ENCODE data around the gene OTOF. TPM values are rescaled to one million over a fixed set of nuclear protein-coding genes. Genes with fewer than 3 reads are reported as not detected.

Gene OTOF
- total and polyA plus RNA-seq, 2 donors (not counting 1 experiment from before 2014, with no cell fraction given), result not detected

GRCh38 chr2:26495705-26496297, 17.9 kb upstream of the OTOF start:
- TF ChIP-seq EZH2 (IDR thresholded peaks at IDR 0.05; ENCODE audit: low read length, missing control alignments), result no peak
- TF ChIP-seq, protein P1, sequence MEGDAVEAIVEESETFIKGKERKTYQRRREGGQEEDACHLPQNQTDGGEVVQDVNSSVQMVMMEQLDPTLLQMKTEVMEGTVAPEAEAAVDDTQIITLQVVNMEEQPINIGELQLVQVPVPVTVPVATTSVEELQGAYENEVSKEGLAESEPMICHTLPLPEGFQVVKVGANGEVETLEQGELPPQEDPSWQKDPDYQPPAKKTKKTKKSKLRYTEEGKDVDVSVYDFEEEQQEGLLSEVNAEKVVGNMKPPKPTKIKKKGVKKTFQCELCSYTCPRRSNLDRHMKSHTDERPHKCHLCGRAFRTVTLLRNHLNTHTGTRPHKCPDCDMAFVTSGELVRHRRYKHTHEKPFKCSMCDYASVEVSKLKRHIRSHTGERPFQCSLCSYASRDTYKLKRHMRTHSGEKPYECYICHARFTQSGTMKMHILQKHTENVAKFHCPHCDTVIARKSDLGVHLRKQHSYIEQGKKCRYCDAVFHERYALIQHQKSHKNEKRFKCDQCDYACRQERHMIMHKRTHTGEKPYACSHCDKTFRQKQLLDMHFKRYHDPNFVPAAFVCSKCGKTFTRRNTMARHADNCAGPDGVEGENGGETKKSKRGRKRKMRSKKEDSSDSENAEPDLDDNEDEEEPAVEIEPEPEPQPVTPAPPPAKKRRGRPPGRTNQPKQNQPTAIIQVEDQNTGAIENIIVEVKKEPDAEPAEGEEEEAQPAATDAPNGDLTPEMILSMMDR (conservative IDR thresholded peaks at IDR 0.05 in 1 of 2, IDR thresholded peaks at IDR 0.05 in 1 of 2; ENCODE audit: low read depth in 1 of 2, low read length in 2 of 2), result no peak
- no peaks in the 10 kb centered on the region for H3K79me2 ChIP-seq (ENCODE audit: control insufficient read depth, insufficient read depth, low read length)
- H3K27me3 ChIP-seq (ENCODE audit: control insufficient read depth, insufficient read depth, low read length), result peaks cover 11% of the 10 kb centered on the region
- no peak overlapping the region for H3K4me3 ChIP-seq (replicated peaks in 1 of 4; ENCODE audit: control extremely low read depth in 1 of 4, insufficient read depth in 1 of 4, low read depth in 3 of 4, low read length in 4 of 4)
- H3K4me2 ChIP-seq (ENCODE audit: extremely low read depth, insufficient read depth, low read length), result no peak overlapping the region
- H2AFZ ChIP-seq (ENCODE audit: low read length), result no peak overlapping the region
- H3K9ac ChIP-seq (ENCODE audit: insufficient read depth, low read length), result no peak overlapping the region
- no peaks in the 10 kb centered on the region for H3K9me3 ChIP-seq (ENCODE audit: control insufficient read depth, insufficient read depth, low read depth, low read length)
- no peaks in the 10 kb centered on the region for H3K4me1 ChIP-seq (ENCODE audit: control insufficient read depth, extremely low read depth, insufficient read depth, low read length)
- DNase-seq (ENCODE audit: low read depth in 2 of 2), result peak in 1 of 2 donors; percentile 40
- no peaks in the 10 kb centered on the region for H3K36me3 ChIP-seq (ENCODE audit: control insufficient read depth, insufficient read depth, low read length)
- H3K27ac ChIP-seq (ENCODE audit: insufficient read depth, low read length), result no peak overlapping the region
- H4K20me1 ChIP-seq (ENCODE audit: control insufficient read depth, extremely low read depth, insufficient read depth, low read length), result no peaks in the 10 kb centered on the region

DNA sequence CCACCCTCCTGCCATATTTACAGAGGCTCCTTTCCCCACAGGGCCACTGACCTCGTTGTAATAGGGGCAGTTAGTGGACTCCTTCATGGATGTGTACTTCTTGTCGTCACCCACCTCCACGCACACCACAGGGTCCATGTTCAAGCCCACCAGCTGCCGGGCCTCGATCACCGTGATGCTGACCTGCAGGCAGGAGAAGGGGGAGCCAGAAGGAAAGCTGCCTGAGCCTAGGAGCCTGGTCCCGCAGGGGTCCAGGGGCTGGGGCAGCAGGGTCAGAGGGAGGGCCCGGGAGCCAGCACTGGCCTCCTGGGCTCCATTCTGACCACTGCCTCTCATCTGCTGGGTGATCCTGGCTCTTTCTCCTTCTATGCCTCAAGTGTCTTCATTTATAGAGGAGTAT, 17.0 kb upstream of the OTOF start:
- no peaks in the 10 kb centered on the region for H3K36me3 ChIP-seq (ENCODE audit: control insufficient read depth, insufficient read depth, low read length)

DNA sequence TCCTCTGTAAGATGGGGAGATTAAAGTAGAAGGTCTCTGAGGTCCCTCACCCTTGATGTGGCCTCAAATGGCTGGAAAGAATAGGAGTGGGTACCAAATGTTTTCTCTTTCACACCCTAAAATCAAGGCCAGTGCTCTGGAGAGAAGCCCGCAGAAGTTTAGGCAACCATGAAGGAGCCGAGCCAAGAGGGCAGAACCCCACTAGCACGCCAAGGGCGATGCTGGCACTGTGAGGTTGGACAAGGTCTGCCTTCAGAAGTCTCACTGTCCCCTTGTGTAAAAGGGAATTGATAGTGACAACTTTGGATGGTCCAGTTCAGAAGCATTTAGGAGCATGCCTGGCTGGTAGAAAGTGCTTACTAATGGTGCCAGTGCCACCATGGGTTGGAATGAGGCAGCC, 16.3 kb upstream of the OTOF start:
- Histone ChIP-seq H3K9ac (ENCODE audit: insufficient read depth, low read length) (no peak overlapping the region), H3K4me1 (ENCODE audit: control insufficient read depth, extremely low read depth, insufficient read depth, low read length) (no peaks in the 10 kb centered on the region), H3K4me3 (replicated peaks in 1 of 4; ENCODE audit: control extremely low read depth in 1 of 4, insufficient read depth in 1 of 4, low read depth in 3 of 4, low read length in 4 of 4) (no peak overlapping the region), H3K79me2 (ENCODE audit: control insufficient read depth, insufficient read depth, low read length) (no peaks in the 10 kb centered on the region), H3K27me3 (ENCODE audit: control insufficient read depth, insufficient read depth, low read length) (peaks cover 9% of the 10 kb centered on the region), H3K27ac (ENCODE audit: insufficient read depth, low read length) (no peak overlapping the region), H4K20me1 (ENCODE audit: control insufficient read depth, extremely low read depth, insufficient read depth, low read length) (no peaks in the 10 kb centered on the region), H3K36me3 (ENCODE audit: control insufficient read depth, insufficient read depth, low read length) (no peaks in the 10 kb centered on the region), H2AFZ (ENCODE audit: low read length) (no peak overlapping the region), H3K4me2 (ENCODE audit: extremely low read depth, insufficient read depth, low read length) (no peak overlapping the region), H3K9me3 (ENCODE audit: control insufficient read depth, insufficient read depth, low read depth, low read length) (no peaks in the 10 kb centered on the region)
- TF ChIP-seq, protein P1 (conservative IDR thresholded peaks at IDR 0.05 in 1 of 2, IDR thresholded peaks at IDR 0.05 in 1 of 2; ENCODE audit: low read depth in 1 of 2, low read length in 2 of 2), result no peak
- no peak for TF ChIP-seq EZH2 (IDR thresholded peaks at IDR 0.05; ENCODE audit: low read length, missing control alignments)
- no peak for DNase-seq (ENCODE audit: low read depth in 2 of 2)

More for the DNA sequence above, 17.0 kb upstream of the OTOF start:
- Histone ChIP-seq H3K9me3 (ENCODE audit: control insufficient read depth, insufficient read depth, low read depth, low read length) (no peaks in the 10 kb centered on the region), H3K79me2 (ENCODE audit: control insufficient read depth, insufficient read depth, low read length) (no peaks in the 10 kb centered on the region), H3K27ac (ENCODE audit: insufficient read depth, low read length) (no peak overlapping the region), H3K4me3 (replicated peaks in 1 of 4; ENCODE audit: control extremely low read depth in 1 of 4, insufficient read depth in 1 of 4, low read depth in 3 of 4, low read length in 4 of 4) (no peak overlapping the region), H3K4me2 (ENCODE audit: extremely low read depth, insufficient read depth, low read length) (no peak overlapping the region), H3K27me3 (ENCODE audit: control insufficient read depth, insufficient read depth, low read length) (peaks cover 9% of the 10 kb centered on the region), H2AFZ (ENCODE audit: low read length) (no peak overlapping the region), H3K4me1 (ENCODE audit: control insufficient read depth, extremely low read depth, insufficient read depth, low read length) (no peaks in the 10 kb centered on the region), H4K20me1 (ENCODE audit: control insufficient read depth, extremely low read depth, insufficient read depth, low read length) (no peaks in the 10 kb centered on the region), H3K9ac (ENCODE audit: insufficient read depth, low read length) (no peak overlapping the region)
- TF ChIP-seq EZH2 (IDR thresholded peaks at IDR 0.05; ENCODE audit: low read length, missing control alignments), result no peak
- TF ChIP-seq, protein P1 (conservative IDR thresholded peaks at IDR 0.05 in 1 of 2, IDR thresholded peaks at IDR 0.05 in 1 of 2; ENCODE audit: low read depth in 1 of 2, low read length in 2 of 2), result no peak
- no peak for DNase-seq (ENCODE audit: low read depth in 2 of 2)
